HepG2 (cell line): ENCODE measurements around the gene CXXC5. TPM values are rescaled to one million over a fixed set of nuclear protein-coding genes. Genes with fewer than 3 reads are reported as not detected.

ENCODE experiments used
- EED ChIP-seq: sonication (generic); formaldehyde crosslinking; IDR thresholded peaks from 2 replicates; pipeline ENCODE4 v1.5.0; 2020; ENCODE audit warnings: mild to moderate bottlenecking, missing genetic modification reagents
- FOXK1 ChIP-seq: sonication (generic); formaldehyde crosslinking; IDR thresholded peaks from 2 replicates; pipeline ENCODE4 v1.4.0; 2020; ENCODE audit warnings: low read depth, missing genetic modification reagents, borderline replicate concordance
- GABPB1 ChIP-seq: IDR thresholded peaks from 2 replicates; pipeline ENCODE4 v1.6.1; 2016; ENCODE audit warnings: mild to moderate bottlenecking, missing genetic modification reagents, moderate library complexity, missing compliant biosample characterization
- HNRNPK ChIP-seq: fragments of 200-400 bp; formaldehyde crosslinking; IDR thresholded peaks from 2 replicates; pipeline ENCODE4 v1.6.1; 2018; ENCODE audit warnings: low read length, low read depth, moderate library complexity, mild to moderate bottlenecking; ENCODE audit not compliant: poor library complexity, severe bottlenecking
- IRF2 ChIP-seq: IDR thresholded peaks from 2 replicates; pipeline ENCODE4 v1.6.1; 2018; ENCODE audit warnings: missing genetic modification reagents, missing compliant biosample characterization
- MAFF ChIP-seq: IDR thresholded peaks from 2 replicates; pipeline ENCODE4 v1.6.1; 2011; ENCODE audit warnings: low read depth, low read length, improper control_type of control experiment
- NPAS2 ChIP-seq: sonication (generic); formaldehyde crosslinking; IDR thresholded peaks from 2 replicates; pipeline ENCODE4 v1.8.0; 2022; ENCODE audit warnings: mild to moderate bottlenecking, missing genetic modification reagents, borderline replicate concordance
- NR2C2 ChIP-seq: sonication (generic); formaldehyde crosslinking; IDR thresholded peaks from 2 replicates; pipeline ENCODE4 v1.4.0; 2020; ENCODE audit warnings: missing genetic modification reagents, mild to moderate bottlenecking, moderate library complexity, borderline replicate concordance
- PRMT3 ChIP-seq: sonication (generic); formaldehyde crosslinking; IDR thresholded peaks from 2 replicates; pipeline ENCODE4 v1.8.1; 2022; ENCODE audit warnings: low read depth, mild to moderate bottlenecking, moderate library complexity, missing genetic modification reagents, borderline replicate concordance
- SMARCC2 ChIP-seq: fragments of 450-650 bp; IDR thresholded peaks from 2 replicates; pipeline ENCODE4 v1.6.1; 2017; ENCODE audit warnings: antibody characterized with exemption, mild to moderate bottlenecking
- SRY ChIP-seq: sonication (generic); formaldehyde crosslinking; IDR thresholded peaks from 2 replicates; pipeline ENCODE4 v1.8.0; 2022; ENCODE audit warnings: mild to moderate bottlenecking, missing genetic modification reagents
- SUZ12 ChIP-seq: fragments of 150-350 bp; IDR thresholded peaks from 2 replicates; pipeline ENCODE4 v1.6.1; 2014; ENCODE audit warnings: low read depth, low read length
- THAP11 ChIP-seq: IDR thresholded peaks from 2 replicates; pipeline ENCODE4 v1.6.1; 2016; ENCODE audit warnings: missing biosample characterization, missing genetic modification reagents
- ZNF260 ChIP-seq: sonication (generic); formaldehyde crosslinking; IDR thresholded peaks from 2 replicates; pipeline ENCODE4 v1.4.0; 2020; ENCODE audit warnings: missing genetic modification reagents, low read depth, mild to moderate bottlenecking, borderline replicate concordance
- ZNF331 ChIP-seq: sonication (generic); formaldehyde crosslinking; IDR thresholded peaks from 2 replicates; pipeline ENCODE4 v1.4.0; 2020; ENCODE audit warnings: missing genetic modification reagents
- ZNF792 ChIP-seq: IDR thresholded peaks from 2 replicates; pipeline ENCODE4 v1.6.1; 2016
- polyA plus RNA-seq, 8 experiments: library from polyadenylated mRNA; depleted of rRNA in 3 of 8; stranded (reverse) in 7 of 8; unstranded in 1 of 8; fragments of >200 nt; fragmentation: Illumina TruSeq in 4 of 8; extraction: Trizol in 4 of 8; gene quantifications; 2 replicates each; pipeline versions ENCODE4 v1.2.1 to v1.2.3, GENCODE V29; 2011 to 2016; ENCODE audit warnings: low read depth in 4 of 8, missing spikeins in 1 of 8, mixed read lengths in 1 of 8; ENCODE audit not compliant: insufficient read depth in 1 of 8
- total RNA-seq, 5 experiments: library from RNA; depleted of rRNA; stranded (reverse); fragments of >200 nt; fragmentation: Illumina TruSeq; extraction: Trizol; gene quantifications; 2 replicates each; pipeline ENCODE4 v1.2.3, GENCODE V29; 2016; ENCODE audit warnings: low read depth in 1 of 5
- TF ChIP-seq, protein P1 (sequence below): sonication (generic); IDR thresholded peaks from 2 replicates; pipeline ENCODE4 v1.6.1; 2016; ENCODE audit warnings: low read depth, borderline replicate concordance
- TF ChIP-seq, protein P2 (sequence below): IDR thresholded peaks from 2 replicates; pipeline ENCODE4 v1.6.1; 2018; ENCODE audit warnings: missing genetic modification reagents, mild to moderate bottlenecking, missing compliant biosample characterization
- TF ChIP-seq, protein P3 (sequence below): sonication (generic); formaldehyde crosslinking; IDR thresholded peaks from 2 replicates; pipeline ENCODE4 v1.4.0; 2020; ENCODE audit warnings: missing genetic modification reagents, borderline replicate concordance
- TF ChIP-seq, protein P4 (sequence below), 2 experiments: IDR thresholded peaks; 2 replicates each; pipeline ENCODE4 v1.6.1; 2011 to 2012; ENCODE audit warnings: low read length in 2 of 2, borderline replicate concordance in 1 of 2, low read depth in 1 of 2, mild to moderate bottlenecking in 1 of 2, moderate library complexity in 1 of 2
- TF ChIP-seq, protein P5 (sequence below): fragments of 450-650 bp; IDR thresholded peaks from 2 replicates; pipeline ENCODE4 v1.6.1; 2017

The CXXC5 gene
- total and polyA plus RNA-seq, 2 of the 13 experiments (the other 11 are each of a cell fraction or from before 2014, with no cell fraction given), result 32.3 to 33.0 TPM

DNA sequence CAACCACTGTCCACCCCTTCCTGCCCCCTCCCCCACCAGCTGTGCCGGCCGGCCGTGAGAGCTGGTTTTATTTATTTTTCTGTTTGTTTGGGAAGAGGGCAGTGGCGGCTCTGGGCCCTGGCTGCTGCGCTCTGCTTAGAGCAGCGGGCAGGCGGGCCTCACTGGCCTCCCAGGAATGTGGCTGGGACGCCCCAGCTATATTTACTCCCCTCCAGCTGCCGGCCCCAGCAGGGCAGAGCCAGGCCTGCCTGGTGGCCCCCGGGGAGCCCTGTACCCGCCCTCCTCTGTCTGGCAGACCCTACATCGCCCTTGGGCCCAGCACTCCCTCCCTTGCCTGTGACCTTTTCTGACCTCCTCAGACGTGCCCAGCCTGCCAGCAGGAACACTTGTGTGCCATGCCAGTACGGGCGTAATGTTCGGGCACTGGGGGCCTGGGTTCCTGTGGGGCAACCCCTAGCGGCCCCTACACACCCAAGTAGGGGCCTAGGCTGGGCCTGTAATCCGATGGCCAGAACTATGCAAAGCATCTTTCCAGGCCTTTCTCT, 7.7 kb downstream of the CXXC5 start (continued):
- TF ChIP-seq, protein P1, sequence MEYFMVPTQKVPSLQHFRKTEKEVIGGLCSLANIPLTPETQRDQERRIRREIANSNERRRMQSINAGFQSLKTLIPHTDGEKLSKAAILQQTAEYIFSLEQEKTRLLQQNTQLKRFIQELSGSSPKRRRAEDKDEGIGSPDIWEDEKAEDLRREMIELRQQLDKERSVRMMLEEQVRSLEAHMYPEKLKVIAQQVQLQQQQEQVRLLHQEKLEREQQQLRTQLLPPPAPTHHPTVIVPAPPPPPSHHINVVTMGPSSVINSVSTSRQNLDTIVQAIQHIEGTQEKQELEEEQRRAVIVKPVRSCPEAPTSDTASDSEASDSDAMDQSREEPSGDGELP, result peak; percentile 91
- no peak for TF ChIP-seq NR2C2 (CRISPR knock-in tag)
- no peak for TF ChIP-seq PRMT3 (CRISPR knock-in tag)
- no peak for TF ChIP-seq MAFF
- peak; percentile 19; the same call in 1 of the 2 replicates for TF ChIP-seq GABPB1 (CRISPR knock-in tag)
- TF ChIP-seq IRF2 (CRISPR knock-in tag), result no peak
- TF ChIP-seq ZNF792, result 0 out of 2 replicates have a peak, but pooled peaks have one; percentile 20
- TF ChIP-seq, protein P2, sequence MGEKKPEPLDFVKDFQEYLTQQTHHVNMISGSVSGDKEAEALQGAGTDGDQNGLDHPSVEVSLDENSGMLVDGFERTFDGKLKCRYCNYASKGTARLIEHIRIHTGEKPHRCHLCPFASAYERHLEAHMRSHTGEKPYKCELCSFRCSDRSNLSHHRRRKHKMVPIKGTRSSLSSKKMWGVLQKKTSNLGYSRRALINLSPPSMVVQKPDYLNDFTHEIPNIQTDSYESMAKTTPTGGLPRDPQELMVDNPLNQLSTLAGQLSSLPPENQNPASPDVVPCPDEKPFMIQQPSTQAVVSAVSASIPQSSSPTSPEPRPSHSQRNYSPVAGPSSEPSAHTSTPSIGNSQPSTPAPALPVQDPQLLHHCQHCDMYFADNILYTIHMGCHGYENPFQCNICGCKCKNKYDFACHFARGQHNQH, result no peak; the same call in 1 of the 2 replicates
- TF ChIP-seq SRY (CRISPR knock-in tag), result no peak
- TF ChIP-seq, protein P3, sequence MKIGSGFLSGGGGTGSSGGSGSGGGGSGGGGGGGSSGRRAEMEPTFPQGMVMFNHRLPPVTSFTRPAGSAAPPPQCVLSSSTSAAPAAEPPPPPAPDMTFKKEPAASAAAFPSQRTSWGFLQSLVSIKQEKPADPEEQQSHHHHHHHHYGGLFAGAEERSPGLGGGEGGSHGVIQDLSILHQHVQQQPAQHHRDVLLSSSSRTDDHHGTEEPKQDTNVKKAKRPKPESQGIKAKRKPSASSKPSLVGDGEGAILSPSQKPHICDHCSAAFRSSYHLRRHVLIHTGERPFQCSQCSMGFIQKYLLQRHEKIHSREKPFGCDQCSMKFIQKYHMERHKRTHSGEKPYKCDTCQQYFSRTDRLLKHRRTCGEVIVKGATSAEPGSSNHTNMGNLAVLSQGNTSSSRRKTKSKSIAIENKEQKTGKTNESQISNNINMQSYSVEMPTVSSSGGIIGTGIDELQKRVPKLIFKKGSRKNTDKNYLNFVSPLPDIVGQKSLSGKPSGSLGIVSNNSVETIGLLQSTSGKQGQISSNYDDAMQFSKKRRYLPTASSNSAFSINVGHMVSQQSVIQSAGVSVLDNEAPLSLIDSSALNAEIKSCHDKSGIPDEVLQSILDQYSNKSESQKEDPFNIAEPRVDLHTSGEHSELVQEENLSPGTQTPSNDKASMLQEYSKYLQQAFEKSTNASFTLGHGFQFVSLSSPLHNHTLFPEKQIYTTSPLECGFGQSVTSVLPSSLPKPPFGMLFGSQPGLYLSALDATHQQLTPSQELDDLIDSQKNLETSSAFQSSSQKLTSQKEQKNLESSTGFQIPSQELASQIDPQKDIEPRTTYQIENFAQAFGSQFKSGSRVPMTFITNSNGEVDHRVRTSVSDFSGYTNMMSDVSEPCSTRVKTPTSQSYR (CRISPR knock-in tag), result peak; percentile 72; the same call in 1 of the 2 replicates
- TF ChIP-seq EED (CRISPR knock-in tag), result no peak
- no peak for TF ChIP-seq SUZ12
- TF ChIP-seq HNRNPK, result peak; percentile 81
- TF ChIP-seq, protein P4, sequence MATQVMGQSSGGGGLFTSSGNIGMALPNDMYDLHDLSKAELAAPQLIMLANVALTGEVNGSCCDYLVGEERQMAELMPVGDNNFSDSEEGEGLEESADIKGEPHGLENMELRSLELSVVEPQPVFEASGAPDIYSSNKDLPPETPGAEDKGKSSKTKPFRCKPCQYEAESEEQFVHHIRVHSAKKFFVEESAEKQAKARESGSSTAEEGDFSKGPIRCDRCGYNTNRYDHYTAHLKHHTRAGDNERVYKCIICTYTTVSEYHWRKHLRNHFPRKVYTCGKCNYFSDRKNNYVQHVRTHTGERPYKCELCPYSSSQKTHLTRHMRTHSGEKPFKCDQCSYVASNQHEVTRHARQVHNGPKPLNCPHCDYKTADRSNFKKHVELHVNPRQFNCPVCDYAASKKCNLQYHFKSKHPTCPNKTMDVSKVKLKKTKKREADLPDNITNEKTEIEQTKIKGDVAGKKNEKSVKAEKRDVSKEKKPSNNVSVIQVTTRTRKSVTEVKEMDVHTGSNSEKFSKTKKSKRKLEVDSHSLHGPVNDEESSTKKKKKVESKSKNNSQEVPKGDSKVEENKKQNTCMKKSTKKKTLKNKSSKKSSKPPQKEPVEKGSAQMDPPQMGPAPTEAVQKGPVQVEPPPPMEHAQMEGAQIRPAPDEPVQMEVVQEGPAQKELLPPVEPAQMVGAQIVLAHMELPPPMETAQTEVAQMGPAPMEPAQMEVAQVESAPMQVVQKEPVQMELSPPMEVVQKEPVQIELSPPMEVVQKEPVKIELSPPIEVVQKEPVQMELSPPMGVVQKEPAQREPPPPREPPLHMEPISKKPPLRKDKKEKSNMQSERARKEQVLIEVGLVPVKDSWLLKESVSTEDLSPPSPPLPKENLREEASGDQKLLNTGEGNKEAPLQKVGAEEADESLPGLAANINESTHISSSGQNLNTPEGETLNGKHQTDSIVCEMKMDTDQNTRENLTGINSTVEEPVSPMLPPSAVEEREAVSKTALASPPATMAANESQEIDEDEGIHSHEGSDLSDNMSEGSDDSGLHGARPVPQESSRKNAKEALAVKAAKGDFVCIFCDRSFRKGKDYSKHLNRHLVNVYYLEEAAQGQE (IDR thresholded peaks at IDR 0.05; ENCODE audit: borderline replicate concordance in 1 of 2, low read depth in 1 of 2, low read length in 2 of 2), result no peak
- TF ChIP-seq NPAS2, result no peak
- TF ChIP-seq THAP11 (CRISPR knock-in tag), result no peak; the same call in 1 of the 2 replicates
- TF ChIP-seq, protein P5, sequence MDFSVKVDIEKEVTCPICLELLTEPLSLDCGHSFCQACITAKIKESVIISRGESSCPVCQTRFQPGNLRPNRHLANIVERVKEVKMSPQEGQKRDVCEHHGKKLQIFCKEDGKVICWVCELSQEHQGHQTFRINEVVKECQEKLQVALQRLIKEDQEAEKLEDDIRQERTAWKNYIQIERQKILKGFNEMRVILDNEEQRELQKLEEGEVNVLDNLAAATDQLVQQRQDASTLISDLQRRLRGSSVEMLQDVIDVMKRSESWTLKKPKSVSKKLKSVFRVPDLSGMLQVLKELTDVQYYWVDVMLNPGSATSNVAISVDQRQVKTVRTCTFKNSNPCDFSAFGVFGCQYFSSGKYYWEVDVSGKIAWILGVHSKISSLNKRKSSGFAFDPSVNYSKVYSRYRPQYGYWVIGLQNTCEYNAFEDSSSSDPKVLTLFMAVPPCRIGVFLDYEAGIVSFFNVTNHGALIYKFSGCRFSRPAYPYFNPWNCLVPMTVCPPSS, result no peak
- TF ChIP-seq SMARCC2, result no peak
- TF ChIP-seq ZNF331 (CRISPR knock-in tag), result no peak; the same call in 1 of the 2 replicates
- TF ChIP-seq ZNF260 (CRISPR knock-in tag), result no peak
- TF ChIP-seq FOXK1 (CRISPR knock-in tag), result peak; percentile 22; the same call in 1 of the 2 replicates
